Measurements from ENCODE around the gene PPP1R9B. TPM values are rescaled to one million over a fixed set of nuclear protein-coding genes. Genes with fewer than 3 reads are reported as not detected.
A peak's percentile ranks its signal among the peaks of the same experiment; 100 is the strongest.

Gene PPP1R9B
- total and polyA plus RNA-seq, 2 experiments from 2014 or later: 5.1 to 26.2 TPM

DNA sequence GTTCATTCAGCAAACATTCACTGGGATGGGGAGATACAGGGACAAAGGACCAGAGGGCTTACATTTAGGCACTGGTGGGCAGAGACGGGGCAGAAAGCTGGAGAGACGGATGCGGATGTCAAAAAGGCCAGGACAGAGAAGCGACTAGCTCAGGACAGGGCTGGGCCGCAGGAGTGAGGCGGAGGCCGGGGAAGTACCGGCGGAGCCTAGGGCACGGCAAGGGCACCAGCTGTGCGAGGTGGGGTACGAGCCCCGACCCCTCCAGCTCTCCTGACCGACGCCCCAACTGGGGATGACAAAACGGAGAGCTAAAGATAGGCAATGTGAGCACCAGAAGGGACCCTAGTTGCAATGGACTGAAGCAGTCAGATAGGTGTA lies 11.4 kb upstream of the PPP1R9B start:
- Histone ChIP-seq H3K79me2 (no peaks in the 10 kb centered on the region), H3K4me1 (ENCODE audit: insufficient read depth) (no peaks in the 10 kb centered on the region), H4K20me1 (ENCODE audit: insufficient read depth, poor library complexity, severe bottlenecking) (no peaks in the 10 kb centered on the region), H3K4me2 (peak overlapping the region; percentile 89), H3K9me2 (replicated peaks; ENCODE audit: insufficient read depth) (no peaks in the 10 kb centered on the region), H3K27ac (no peak overlapping the region), H3K36me3 (replicated peaks; ENCODE audit: insufficient read depth, low read depth) (no peaks in the 10 kb centered on the region), H3K4me3 (no peak overlapping the region), H2AFZ (peak overlapping the region; percentile 51), H3K9me3 (ENCODE audit: low read depth) (no peaks in the 10 kb centered on the region), H3K27me3 (no peaks in the 10 kb centered on the region)
- TF ChIP-seq EZH2 (IDR thresholded peaks at IDR 0.05; ENCODE audit: borderline replicate concordance): no peak
- TF ChIP-seq, protein P1, sequence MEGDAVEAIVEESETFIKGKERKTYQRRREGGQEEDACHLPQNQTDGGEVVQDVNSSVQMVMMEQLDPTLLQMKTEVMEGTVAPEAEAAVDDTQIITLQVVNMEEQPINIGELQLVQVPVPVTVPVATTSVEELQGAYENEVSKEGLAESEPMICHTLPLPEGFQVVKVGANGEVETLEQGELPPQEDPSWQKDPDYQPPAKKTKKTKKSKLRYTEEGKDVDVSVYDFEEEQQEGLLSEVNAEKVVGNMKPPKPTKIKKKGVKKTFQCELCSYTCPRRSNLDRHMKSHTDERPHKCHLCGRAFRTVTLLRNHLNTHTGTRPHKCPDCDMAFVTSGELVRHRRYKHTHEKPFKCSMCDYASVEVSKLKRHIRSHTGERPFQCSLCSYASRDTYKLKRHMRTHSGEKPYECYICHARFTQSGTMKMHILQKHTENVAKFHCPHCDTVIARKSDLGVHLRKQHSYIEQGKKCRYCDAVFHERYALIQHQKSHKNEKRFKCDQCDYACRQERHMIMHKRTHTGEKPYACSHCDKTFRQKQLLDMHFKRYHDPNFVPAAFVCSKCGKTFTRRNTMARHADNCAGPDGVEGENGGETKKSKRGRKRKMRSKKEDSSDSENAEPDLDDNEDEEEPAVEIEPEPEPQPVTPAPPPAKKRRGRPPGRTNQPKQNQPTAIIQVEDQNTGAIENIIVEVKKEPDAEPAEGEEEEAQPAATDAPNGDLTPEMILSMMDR (IDR thresholded peaks at IDR 0.05; ENCODE audit: poor library complexity): no peak
- no peak for TF ChIP-seq EZH2phosphoT487 (IDR thresholded peaks at IDR 0.05; ENCODE audit: low read depth, severe bottlenecking, unreplicated experiment)
- 74% methylated on average over 13 of the region's 16 CpGs for WGBS (ENCODE audit: low lambda C conversion rate, missing lambda C conversion rate)
- no peak for DNase-seq (ENCODE audit: low spot score)

DNA sequence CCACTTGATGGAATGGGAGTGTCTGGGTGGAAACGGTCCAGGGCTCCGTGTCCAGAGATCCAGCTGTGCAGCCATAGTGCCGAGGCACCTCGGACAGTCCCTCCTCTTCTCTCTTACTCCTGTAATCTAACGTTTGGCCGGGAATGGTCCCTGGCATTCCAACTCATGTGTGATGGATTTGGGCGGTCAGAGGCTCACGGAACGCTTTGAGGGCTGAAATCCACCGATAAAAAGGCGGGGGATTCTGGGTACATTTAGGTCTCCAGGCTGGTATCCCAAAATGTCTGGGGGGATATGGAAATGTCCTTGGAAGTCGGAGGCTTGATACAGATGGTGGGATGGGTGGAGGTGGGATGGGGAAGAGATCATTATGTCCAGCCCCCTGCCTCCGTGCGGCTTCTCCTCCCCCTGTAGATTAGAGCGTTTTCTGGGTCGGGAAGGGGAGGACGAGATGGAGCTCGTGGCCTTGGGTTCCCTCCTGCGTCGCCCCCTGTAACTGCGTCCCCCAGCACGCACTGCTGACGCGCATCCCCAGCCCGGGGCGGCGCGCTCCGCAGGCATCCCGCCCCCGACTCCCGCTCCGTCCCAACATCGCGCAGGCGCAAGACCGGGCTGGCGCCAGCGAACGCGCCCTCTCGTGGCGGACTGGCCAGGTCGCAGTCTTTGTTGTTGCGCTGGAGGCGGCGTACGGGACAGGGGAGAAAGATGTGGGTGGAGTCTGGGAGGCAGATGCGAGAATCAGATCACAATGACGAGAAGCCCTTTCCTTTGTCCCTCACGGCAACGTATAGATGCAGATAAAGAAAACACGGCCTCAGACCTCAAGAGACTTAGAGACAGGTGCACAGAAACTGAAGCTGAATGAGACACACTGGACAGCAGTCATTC lies 10.8 kb upstream of the PPP1R9B start:
- TF ChIP-seq EZH2 (IDR thresholded peaks at IDR 0.05; ENCODE audit: borderline replicate concordance): no peak
- TF ChIP-seq, protein P1 (IDR thresholded peaks at IDR 0.05; ENCODE audit: poor library complexity): peak; percentile 99

DNA sequence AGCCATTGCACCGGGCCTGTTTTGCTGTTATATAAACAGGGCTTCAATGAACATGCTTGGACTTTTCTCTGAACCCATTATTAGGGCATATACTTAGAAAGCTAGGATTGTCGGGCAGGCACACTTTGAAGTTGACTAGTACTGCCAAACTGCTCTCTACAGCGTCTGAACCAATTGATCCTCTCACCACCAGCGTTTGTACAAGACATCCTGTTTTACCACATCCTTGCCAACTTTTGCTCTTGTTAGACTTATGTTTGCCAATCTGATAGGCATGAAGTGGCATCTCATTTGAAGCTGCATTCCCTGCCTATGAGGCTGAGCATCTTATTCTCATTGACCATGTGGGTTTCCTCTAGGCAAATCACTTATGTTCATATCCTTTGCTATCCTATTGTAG lies 7.4 kb upstream of the PPP1R9B start:
- H3K4me3 ChIP-seq: no peak overlapping the region
- no peak overlapping the region for H3K27ac ChIP-seq
- H3K9me3 ChIP-seq (ENCODE audit: low read depth): no peaks in the 10 kb centered on the region
- no peak overlapping the region for H3K4me2 ChIP-seq
- no peak for DNase-seq (ENCODE audit: low spot score)
- no peak overlapping the region for H2AFZ ChIP-seq
- no peaks in the 10 kb centered on the region for H3K9me2 ChIP-seq (replicated peaks; ENCODE audit: insufficient read depth)
- TF ChIP-seq, protein P1 (IDR thresholded peaks at IDR 0.05; ENCODE audit: poor library complexity): no peak
- TF ChIP-seq EZH2phosphoT487 (IDR thresholded peaks at IDR 0.05; ENCODE audit: low read depth, severe bottlenecking, unreplicated experiment) (no peak), EZH2 (IDR thresholded peaks at IDR 0.05; ENCODE audit: borderline replicate concordance) (no peak)
- 78% methylated on average over 4 of the region's 4 CpGs for WGBS (ENCODE audit: low lambda C conversion rate, missing lambda C conversion rate)
- no peaks in the 10 kb centered on the region for H3K27me3 ChIP-seq
- no peaks in the 10 kb centered on the region for H3K4me1 ChIP-seq (ENCODE audit: insufficient read depth)
- H3K36me3 ChIP-seq (replicated peaks; ENCODE audit: insufficient read depth, low read depth): no peaks in the 10 kb centered on the region
- H3K79me2 ChIP-seq: no peaks in the 10 kb centered on the region
- H4K20me1 ChIP-seq (ENCODE audit: insufficient read depth, poor library complexity, severe bottlenecking): no peaks in the 10 kb centered on the region

More for the DNA sequence above, 10.8 kb upstream of the PPP1R9B start:
- Histone ChIP-seq H3K9me2 (replicated peaks; ENCODE audit: insufficient read depth) (no peaks in the 10 kb centered on the region), H3K36me3 (replicated peaks; ENCODE audit: insufficient read depth, low read depth) (no peaks in the 10 kb centered on the region), H3K27ac (peak overlapping the region; percentile 62), H3K4me1 (ENCODE audit: insufficient read depth) (no peaks in the 10 kb centered on the region), H3K79me2 (no peaks in the 10 kb centered on the region), H4K20me1 (ENCODE audit: insufficient read depth, poor library complexity, severe bottlenecking) (no peaks in the 10 kb centered on the region), H3K4me3 (peak overlapping the region; percentile 43), H3K9me3 (ENCODE audit: low read depth) (no peaks in the 10 kb centered on the region), H3K27me3 (no peaks in the 10 kb centered on the region), H3K4me2 (peak overlapping the region; percentile 89), H2AFZ (peak overlapping the region; percentile 63)
- DNase-seq (ENCODE audit: low spot score): peak; percentile 97
- under 1% methylated on average over 41 of the region's 53 CpGs for WGBS (ENCODE audit: low lambda C conversion rate, missing lambda C conversion rate)

All from hepatocyte (in vitro differentiated cells).